ENCODE results near the gene HOXA10.
A peak's percentile ranks its signal among the peaks of the same experiment; 100 is the strongest.

The HOXA10 gene

DNA sequence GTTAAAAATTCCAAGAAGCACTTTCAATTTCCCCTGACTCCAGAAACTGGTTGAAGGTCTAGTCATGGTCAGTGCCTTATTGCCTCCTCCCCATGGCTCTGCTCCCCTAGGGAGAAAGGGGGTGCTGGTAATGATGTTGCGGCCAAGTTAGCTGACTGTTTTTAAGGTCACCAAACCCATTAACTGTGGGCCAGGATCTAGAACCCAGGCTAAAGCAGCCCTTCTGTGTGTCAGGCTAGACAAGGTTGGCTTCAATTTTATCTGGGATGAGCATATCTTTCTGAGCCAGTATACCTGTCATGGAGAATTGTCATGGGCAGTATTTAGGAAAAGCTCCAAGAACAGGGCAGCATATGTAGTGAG, 36.9 kb upstream of the HOXA10 start:
- peaks cover 95% of the 10 kb centered on the region for H3K27me3 ChIP-seq

DNA sequence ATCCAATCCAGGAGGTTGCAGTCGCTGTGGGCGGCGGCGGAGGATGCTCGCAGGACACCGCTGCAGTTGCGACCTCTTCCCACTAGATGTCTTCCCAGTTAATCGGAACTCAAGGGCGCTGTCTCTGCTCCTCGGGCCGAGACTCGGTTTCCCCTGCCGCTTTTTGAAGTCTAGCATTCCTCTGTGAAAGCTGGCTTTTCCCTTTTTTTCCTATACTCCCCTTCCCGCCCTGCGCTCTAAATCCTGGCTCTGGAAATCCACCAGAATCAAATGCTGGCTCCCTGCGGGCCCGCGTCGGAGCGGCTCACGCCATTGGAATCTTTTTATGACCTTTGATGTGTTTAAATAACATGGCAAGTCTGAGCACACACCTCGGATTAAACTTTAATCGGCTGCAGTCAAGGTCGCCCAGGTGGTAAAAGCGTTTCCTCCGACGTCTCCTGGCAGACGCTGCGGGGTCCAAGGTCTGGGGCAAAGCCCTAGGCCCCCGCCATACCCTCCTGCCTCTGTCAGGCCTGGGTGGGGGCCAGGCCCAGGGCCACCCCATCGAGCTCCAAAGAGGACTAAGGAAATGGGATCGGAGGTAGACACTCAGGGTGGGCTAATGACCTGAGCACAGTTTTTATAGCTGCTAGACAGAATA, 36.4 kb upstream of the HOXA10 start:
- peak; percentile 69 for DNase-seq
- Histone ChIP-seq H3K9me3 (no peaks in the 10 kb centered on the region), H3K36me3 (no peaks in the 10 kb centered on the region), H3K27me3 (peaks cover 95% of the 10 kb centered on the region), H3K4me3 (ENCODE audit: low read depth, low read length) (peak overlapping the region; percentile 42), H3K4me1 (no peaks in the 10 kb centered on the region)
- TF ChIP-seq, protein P1, sequence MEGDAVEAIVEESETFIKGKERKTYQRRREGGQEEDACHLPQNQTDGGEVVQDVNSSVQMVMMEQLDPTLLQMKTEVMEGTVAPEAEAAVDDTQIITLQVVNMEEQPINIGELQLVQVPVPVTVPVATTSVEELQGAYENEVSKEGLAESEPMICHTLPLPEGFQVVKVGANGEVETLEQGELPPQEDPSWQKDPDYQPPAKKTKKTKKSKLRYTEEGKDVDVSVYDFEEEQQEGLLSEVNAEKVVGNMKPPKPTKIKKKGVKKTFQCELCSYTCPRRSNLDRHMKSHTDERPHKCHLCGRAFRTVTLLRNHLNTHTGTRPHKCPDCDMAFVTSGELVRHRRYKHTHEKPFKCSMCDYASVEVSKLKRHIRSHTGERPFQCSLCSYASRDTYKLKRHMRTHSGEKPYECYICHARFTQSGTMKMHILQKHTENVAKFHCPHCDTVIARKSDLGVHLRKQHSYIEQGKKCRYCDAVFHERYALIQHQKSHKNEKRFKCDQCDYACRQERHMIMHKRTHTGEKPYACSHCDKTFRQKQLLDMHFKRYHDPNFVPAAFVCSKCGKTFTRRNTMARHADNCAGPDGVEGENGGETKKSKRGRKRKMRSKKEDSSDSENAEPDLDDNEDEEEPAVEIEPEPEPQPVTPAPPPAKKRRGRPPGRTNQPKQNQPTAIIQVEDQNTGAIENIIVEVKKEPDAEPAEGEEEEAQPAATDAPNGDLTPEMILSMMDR (IDR thresholded peaks at IDR 0.05; ENCODE audit: low read depth, low read length) = peak; percentile 82

More for the DNA sequence above, 36.9 kb upstream of the HOXA10 start:
- Histone ChIP-seq H3K4me3 (ENCODE audit: low read depth, low read length) (no peak overlapping the region), H3K4me1 (no peaks in the 10 kb centered on the region), H3K36me3 (no peaks in the 10 kb centered on the region), H3K9me3 (no peaks in the 10 kb centered on the region)
- no peak for DNase-seq
- TF ChIP-seq, protein P1 (IDR thresholded peaks at IDR 0.05; ENCODE audit: low read depth, low read length) = no peak

DNA sequence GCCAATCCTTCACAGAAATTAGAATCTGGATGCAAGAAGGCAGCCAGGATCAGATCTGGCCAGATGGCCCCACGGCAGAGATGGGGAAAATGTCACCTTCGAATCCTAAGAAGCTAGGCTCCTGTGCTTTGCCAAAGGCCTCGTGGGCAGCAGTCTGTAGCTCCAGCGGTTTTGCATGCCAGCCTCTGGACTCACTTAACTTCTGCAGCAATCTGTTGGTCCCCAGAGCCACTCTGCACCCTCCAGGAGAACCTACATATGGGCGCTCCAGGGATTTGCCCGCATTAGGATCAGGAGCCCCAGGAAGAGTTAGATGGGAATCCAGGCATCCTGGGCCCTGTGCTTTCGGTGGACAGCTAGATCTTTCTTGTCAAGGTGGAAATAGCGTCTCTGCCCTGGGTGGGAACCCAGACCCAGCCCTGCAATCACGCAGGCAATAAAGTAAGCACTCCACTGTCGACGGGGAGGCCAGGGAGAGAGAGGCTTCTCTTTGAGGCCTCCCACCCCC, 35.9 kb upstream of the HOXA10 start:
- no peaks in the 10 kb centered on the region for H3K4me1 ChIP-seq
- H3K27me3 ChIP-seq = peaks cover 95% of the 10 kb centered on the region
- H3K4me3 ChIP-seq (ENCODE audit: low read depth, low read length) = no peak overlapping the region

DNA sequence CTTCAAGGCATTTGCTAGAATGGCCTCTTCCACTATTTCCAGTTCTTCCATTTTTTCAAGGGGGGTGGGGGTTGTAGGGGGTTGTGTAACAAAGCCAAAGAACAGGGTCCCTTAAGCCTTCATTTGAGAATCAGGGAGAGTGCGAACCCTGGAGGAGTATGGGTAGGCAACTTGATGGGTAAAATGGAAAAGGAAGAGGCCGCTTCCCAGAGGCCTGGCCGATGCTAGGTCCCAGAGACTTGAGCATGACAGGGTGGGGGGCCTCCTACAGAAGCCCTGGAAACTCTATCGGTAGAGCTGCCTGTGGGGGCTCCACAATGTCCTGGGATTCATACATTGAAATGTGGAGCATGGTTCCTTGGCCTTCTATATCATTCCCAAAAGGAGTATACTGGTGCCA, 34.9 kb upstream of the HOXA10 start:
- no peaks in the 10 kb centered on the region for H3K36me3 ChIP-seq
- DNase-seq = no peak
- peaks cover 95% of the 10 kb centered on the region for H3K27me3 ChIP-seq
- no peaks in the 10 kb centered on the region for H3K4me1 ChIP-seq
- no peak overlapping the region for H3K4me3 ChIP-seq (ENCODE audit: low read depth, low read length)
- no peaks in the 10 kb centered on the region for H3K9me3 ChIP-seq
- TF ChIP-seq, protein P1 (IDR thresholded peaks at IDR 0.05; ENCODE audit: low read depth, low read length) = no peak

More for the DNA sequence above, 35.9 kb upstream of the HOXA10 start:
- TF ChIP-seq, protein P1 (IDR thresholded peaks at IDR 0.05; ENCODE audit: low read depth, low read length) = no peak
- DNase-seq = no peak
- no peaks in the 10 kb centered on the region for H3K9me3 ChIP-seq
- no peaks in the 10 kb centered on the region for H3K36me3 ChIP-seq

DNA sequence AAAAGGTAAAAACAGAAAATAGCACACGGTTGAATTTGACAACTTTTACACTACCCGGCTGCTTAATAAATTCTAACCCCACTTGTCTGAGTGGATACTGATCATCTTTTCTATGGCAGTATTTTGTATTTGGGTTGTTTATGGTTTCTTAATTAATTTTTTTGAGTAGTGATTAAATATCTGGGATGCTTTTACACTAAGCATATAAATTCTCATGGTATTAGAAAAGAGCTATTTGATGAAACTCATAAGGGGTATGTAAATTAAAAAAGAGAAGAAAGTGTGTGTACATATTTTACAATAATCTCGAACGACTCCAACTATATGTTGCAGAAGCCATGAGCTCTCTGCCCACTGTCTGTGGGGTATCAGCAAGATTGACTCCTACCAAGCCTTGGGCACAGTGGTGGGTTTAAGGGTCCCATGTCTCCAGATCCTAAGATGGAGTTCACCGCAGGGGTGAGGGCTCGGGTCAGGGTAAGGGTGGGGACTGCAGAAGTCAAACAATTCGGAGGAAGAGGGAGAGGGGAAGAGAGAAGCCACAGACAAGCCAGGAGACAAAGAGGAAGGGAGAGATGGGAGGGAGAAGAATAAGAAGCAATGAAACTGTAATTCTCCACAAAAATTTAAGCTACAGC, 33.3 kb upstream of the HOXA10 start:
- no peaks in the 10 kb centered on the region for H3K4me1 ChIP-seq
- H3K27me3 ChIP-seq = peaks cover 94% of the 10 kb centered on the region
- TF ChIP-seq, protein P1 (IDR thresholded peaks at IDR 0.05; ENCODE audit: low read depth, low read length) = no peak
- no peaks in the 10 kb centered on the region for H3K36me3 ChIP-seq
- no peak for DNase-seq
- H3K9me3 ChIP-seq = no peaks in the 10 kb centered on the region
- H3K4me3 ChIP-seq (ENCODE audit: low read depth, low read length) = no peak overlapping the region
